ENCODE measurements around the gene KANK3. TPM values are rescaled to one million over a fixed set of nuclear protein-coding genes. Genes with fewer than 3 reads are reported as not detected.
A peak's percentile ranks its signal among the peaks of the same experiment; 100 is the strongest.

KANK3 gene
- total and polyA plus RNA-seq, 9 of the 15 experiments (the other 6 are each of a cell fraction or from before 2014, with no cell fraction given) = 0.03 to 0.40 (median 0.08) TPM; not detected in 6

- TF ChIP-seq MGA (IDR thresholded peaks at IDR 0.05) (no peak), CHD1 (IDR thresholded peaks at IDR 0.05; ENCODE audit: low read length) (peak; percentile 90), TBP (optimal IDR thresholded peaks at IDR 0.05; ENCODE audit: low read depth, low read length) (peak; percentile 98), ZNF354B (CRISPR knock-in tag; IDR thresholded peaks at IDR 0.05) (no peak), ZNF639 (CRISPR knock-in tag; conservative IDR thresholded peaks at IDR 0.05 in 1 of 2, IDR thresholded peaks at IDR 0.05 in 1 of 2) (0 out of 4 replicates have a peak, but pooled peaks of 1 of the 2 experiments have one; percentile 56), ZNF830 (CRISPR knock-in tag; IDR thresholded peaks at IDR 0.05) (no peak), XRCC5 (IDR thresholded peaks at IDR 0.05; ENCODE audit: low read depth, low read length) (0 out of 2 replicates have a peak, but pooled peaks have one; percentile 19), ZNF3 (CRISPR knock-in tag; IDR thresholded peaks at IDR 0.05) (no peak), C11orf30 (IDR thresholded peaks at IDR 0.05; ENCODE audit: low read depth) (peak; percentile 99), KLF1 (tag; IDR thresholded peaks at IDR 0.05) (no peak), CTBP1 (IDR thresholded peaks at IDR 0.05; ENCODE audit: borderline replicate concordance) (peak; percentile 58; the same call in 1 of the 2 replicates), SMARCE1 (IDR thresholded peaks at IDR 0.05) (0 out of 2 replicates have a peak, but pooled peaks have one; percentile 16)
Measured at GRCh38 chr19:8321067-8321985, 21.7 kb downstream of the KANK3 start, which contains the start of the genes NDUFA7 and RPS28 (continued).

Data from K562 (cell line).